Measurements from ENCODE around the gene VDAC2.

DNA sequence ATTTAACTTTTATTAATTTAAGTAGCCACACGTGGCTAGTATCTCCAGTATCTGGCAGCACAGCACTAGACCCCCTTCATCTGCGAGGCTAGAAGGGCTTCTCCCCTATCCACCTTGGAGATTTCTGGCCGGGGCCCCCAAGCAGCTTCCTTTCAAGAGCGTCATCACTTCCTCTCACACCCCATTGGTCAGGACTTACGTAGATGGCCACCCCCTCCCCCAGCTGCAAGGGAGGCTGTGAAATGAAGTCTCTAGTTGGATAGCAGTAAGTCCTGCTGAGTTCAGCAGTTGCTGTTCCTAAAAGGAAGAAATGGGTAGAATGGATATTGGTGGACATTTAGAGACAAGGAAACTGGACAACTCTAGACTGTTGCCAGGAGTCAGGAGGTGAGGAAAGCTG is 59.0 kb downstream of the VDAC2 start:
- TF ChIP-seq CTCF (IDR thresholded peaks at IDR 0.05): no peak
- TF ChIP-seq POLR2A (IDR thresholded peaks at IDR 0.05): no peak

Data from esophagus squamous epithelium (tissue), 4 donors.